GM18858 (cell line): ENCODE measurements around the gene ADAMTS9.

Experiments used
- ATAC-seq: cut with Tn5 transposase; IDR thresholded peaks from one replicate; pipeline ENCODE4 v1.9.1; 2021; ENCODE audit not compliant: unreplicated experiment

ADAMTS9 gene

DNA sequence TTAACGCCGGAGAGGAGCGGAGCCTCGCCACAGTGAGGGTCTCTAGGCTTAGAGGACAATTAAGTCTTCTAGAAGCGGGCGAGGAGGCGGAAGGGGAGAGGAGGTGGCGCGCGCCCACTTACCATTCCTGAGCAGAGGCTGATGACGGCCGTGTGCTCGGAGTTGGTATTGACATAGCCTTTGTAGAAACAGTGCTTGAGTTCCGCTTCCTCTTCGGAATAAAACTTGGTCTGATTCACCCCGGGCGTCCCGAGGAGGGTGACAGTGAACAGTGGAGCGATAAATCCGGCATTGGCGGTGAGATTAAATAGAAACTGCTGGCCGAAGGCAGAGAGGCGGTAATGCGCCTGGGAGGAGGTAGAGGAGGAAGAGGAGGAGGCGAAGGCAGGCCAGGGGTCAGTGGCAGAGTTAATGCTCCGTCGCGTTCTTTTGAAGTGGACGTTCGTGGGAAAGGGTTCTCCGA is 1.3 kb downstream of the ADAMTS9 start:
- no peak for ATAC-seq

DNA sequence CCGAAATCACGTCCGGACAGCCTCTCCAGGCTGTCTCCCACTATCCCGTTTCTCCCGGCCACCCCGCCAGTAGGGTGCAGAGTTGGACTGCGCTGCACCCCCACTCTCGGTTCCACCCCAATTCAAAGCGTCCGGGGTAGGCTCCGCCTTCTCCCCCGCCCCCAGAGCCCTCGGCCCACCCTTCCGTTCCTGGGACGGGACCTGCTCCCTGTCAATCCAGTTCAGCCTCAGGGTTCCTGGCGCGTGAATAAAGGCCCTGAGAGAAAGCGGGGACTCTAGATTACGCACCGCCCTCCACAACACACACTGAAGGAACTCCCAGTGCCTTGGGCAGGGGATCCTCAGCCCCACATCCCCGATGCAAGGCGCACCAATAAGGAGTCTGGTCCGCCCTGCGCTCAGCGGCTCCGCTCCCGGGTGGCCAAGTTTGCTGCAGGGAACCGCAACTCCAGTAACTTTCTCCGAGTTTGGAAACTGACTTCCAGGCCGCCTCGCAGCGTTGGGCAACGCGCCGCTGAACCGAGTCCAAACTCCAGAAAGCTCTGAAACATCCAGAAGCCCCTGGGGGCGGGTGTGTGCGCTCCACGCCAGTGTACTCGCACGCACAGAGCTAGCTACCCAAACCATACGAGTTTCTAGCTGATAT is 1.9 kb downstream of the ADAMTS9 start:
- no peak for ATAC-seq

DNA sequence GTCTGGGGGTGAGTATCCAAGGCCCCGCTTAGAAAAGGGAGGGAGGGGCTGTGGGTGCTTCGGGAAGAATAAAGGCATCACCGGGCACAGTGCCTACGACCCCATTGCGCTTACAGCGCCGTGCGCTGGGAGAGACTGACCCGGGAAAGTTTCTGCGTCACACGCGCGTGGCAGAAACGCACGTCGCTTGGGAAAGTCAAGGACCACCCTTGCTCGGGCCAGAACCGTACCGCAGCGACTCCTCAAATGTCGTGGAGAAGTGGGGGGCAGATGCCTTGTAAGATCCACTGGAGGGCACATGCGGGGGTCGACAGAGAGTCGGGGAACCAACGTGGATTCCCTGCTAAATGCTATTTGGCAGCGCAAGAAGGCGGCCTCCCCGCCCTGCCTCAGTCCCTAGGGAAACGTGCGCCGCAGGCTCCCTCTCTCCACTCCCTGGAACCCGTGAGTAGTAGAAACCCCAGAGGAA is 2.4 kb downstream of the ADAMTS9 start:
- no peak for ATAC-seq

DNA sequence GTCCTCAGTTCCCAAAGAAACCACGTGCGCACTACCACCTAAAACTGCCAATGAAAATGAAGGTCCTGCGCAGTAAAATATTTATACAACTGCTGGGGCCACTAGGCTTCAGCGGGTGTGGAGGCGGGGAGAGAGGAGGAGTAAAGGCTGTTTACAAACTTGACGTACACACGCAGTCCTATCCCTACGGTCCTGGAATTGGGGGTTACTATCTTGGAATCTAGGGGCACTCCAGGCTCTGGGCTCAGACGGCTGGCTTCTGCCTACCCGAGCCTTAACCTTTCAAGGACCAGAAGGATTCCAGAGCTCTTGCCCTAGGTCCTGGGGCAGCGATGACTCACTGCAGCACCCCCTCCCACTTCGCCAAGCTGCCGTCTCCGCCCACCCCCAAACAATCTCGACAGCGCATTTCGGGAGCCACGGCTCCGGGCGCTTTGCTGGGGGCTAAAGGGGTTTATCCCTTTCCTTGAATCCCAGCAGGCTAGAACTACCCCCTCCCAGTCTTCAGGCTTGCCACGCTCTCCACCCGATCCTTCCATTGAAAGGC is 3.0 kb downstream of the ADAMTS9 start:
- ATAC-seq, result no peak

- ATAC-seq, result no peak
These were observed 6.0 kb downstream of the ADAMTS9 start for GRCh38 chr3:64681827-64682226.

GRCh38 chr3:64681015-64681414 is 6.8 kb downstream of the ADAMTS9 start:
- no peak for ATAC-seq

GRCh38 chr3:64680334-64680733 is 7.5 kb downstream of the ADAMTS9 start:
- no peak for ATAC-seq

GRCh38 chr3:64677961-64678716 is 9.7 kb downstream of the ADAMTS9 start:
- ATAC-seq, result no peak

DNA sequence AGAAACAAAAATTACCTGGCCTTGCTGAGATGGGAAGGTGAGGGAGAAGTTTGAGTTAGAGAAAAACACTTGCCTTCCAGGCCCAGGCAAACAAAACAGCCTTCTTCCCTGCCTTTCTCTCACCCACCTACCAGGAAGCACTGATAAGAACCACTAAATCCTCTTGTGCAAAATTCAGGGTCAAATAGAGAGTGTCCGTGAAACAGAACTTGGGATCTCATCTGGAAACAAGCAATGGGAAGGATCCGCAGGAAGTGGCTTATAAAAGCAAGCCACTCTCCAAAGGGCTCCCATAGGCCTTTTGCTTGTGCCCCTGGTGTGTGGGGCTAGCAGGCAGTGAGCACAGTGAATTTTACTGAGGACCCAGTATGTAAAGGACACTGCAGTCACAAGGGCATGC is 11.0 kb downstream of the ADAMTS9 start:
- no peak for ATAC-seq

DNA sequence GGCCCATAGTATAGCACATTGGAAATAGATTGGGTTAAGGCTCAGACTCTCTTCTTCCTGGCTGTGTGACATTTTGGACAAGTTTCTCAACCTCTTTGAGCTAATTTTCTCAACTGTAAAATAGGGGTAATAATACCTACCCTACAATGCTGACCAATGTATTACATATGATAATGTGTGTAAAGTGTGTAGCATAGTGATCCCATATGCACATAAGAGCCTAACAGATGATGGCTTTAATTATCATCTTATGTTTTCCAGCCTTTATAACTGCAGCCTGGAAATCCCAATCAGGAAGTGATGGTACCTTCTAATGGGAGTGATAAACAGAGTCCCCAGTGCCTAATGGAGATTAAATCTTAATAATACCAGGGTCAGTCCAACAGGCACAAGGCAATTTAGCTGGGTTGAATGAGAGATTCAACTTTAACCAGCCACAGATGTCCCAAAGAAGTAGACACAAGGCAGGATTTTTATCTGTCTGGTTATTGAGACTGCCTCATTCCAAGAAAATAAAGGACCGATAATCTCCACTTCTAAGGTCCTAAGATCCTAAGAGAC is 12.0 kb downstream of the ADAMTS9 start:
- ATAC-seq, result no peak

DNA sequence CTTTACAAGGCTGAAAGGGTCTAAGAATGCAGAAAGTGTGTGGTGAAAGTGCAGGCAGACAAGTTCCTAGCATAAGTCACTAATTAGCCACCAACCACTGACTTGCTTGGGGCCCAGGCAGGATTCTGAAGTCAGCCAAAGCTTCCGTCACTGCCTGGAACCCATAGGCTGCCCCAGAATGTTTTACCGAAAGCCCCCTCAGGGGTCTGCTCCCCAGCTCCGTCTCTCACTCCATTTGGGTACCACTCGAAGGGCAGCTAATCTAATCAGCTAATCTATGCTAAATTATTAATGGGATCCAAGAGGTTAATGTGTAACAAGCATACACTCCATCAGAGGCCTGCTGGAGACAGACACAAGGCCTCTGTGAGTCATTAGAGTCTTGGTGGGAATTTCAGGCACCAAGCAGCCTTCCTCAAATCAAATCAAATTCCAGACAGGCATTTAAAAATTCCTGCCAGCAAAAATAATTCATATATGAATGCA is 13.2 kb downstream of the ADAMTS9 start:
- ATAC-seq, result no peak

DNA sequence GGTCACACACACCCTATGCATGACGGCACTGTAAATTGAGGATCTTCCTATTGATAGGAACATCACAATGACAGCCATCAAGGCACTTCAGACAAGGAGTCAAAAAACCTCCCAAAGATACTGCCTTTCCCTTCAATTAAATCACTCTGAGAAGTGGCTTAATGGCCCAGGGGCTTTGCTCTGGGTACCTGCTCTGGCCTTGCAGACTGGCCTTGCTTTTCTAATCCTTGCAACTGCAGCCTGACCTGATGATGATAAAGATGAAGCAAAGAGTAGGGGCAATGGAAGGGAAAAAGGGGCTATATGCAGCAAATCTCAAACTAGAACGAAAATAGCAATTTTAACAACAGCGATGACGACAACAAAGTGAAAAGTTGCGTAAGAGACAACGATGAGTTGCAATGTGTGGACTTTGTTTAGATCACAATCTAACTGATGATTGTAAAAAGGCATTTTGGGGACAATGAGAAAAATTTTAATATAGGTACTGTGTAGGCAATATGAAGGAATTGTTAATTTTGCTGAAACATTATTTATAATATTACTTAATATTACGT is 14.6 kb downstream of the ADAMTS9 start:
- no peak for ATAC-seq

DNA sequence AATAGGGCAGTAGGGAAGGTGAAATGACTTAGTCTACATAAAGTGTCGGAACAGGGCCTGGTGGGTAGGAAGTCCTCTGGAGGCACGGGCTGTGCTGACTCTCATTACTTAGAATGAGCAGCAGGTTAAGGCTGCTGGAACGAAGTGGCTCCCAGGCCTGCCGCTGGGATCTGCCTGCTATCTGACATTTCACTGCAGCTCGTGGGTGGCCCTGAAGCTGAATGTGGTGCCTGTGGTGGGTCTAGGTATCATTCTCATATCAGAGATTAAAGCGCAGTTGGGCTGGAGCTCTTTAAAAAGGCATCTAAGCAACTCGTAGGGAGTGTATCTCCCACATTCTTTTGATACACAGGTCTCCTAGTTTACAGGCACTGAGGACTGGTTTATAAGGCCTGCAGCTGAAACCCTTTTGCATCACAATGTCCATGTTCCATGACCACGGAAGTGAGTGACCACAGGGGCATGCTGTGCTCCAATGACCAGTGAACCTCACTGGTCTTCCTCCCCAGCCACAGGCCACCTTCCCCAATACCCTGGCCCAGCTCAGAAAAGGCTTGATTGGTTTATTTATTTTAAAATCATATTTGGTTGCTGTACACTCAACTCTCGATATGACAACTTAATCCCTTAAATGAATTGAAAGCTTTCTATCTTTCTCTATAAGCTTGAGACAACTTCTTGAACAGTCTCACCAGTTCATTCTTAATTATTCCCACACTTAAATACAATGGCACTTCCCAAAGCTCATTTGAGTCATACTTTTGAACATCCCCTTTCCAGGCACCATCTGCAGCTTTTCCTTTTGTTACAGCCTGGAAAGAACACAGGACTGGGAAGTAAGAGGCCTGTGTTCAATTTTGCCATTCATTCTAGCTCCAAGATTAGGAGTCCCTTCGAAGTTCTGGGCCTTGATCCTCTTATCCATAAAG is 19.0 kb downstream of the ADAMTS9 start:
- no peak for ATAC-seq

DNA sequence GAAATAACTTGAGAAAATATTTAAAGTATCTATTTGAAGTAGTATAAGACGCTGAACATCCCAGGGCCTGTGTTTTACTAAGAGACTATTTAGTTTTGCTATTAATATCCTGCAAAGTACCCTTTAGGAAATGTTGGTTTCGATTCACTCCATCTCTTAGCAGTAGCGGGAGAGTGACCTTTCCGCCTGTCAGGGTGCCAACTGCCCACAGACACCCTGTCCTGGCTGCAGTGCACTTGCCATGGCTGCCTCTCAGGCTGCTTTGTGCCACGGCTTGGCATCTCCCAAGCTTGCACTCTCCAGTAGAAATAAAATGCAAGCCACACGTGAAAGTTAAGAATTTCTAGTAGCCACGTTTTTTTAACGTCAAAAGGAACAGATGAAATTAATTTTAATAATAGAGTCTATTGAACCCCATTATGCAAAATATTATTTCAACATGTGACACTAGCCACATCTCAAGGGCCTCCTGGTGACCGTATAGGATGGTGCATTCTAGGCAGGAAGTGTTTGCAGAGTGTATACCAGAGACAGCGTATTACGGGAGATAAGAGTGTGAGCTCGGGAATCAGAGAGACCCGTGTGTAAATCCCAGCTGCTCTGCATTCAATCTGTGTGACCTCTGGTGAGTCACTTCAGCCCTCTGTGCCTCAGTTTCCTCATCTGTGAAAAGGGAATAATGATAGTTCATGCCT is 19.8 kb downstream of the ADAMTS9 start:
- no peak for ATAC-seq

- ATAC-seq, result no peak
These were observed 20.7 kb downstream of the ADAMTS9 start for GRCh38 chr3:64667138-64667537.

DNA sequence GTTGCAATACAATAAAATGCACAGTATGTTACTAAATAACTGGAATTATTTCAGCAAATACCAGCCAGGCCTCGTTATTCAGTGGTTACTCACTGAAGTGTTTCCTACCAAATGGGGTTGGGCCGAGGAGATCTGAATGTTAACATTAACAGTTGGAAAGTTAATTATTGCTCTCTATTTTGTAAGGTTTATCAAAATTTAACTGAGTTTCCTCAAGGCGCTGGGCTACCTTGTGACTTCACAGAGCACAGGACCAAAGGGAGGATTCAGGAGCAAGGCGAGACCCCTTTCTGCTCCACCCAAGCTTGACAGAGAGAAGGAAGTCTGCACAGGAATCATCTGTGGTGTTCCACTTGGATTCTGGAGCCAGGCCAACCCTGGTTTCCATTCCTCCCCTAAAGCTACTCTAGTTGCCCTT is 21.6 kb downstream of the ADAMTS9 start:
- ATAC-seq, result no peak

DNA sequence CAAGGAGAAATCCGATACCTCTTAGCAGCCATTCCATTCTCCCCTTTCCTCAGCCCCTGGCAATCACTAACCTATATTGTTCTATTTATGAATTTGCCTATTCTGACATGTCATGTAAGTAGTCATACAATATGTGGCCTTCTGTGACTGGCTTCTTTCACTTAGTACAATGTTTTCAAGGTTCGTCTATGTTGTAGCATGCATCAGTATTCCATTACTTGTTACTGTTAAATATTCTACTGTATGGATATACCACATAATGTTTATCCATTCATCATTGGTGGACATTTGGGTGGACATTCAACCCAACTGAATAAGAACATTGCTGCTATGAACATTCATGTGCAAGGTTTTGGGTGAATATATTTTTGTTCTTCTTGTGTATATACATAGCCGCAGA is 23.4 kb downstream of the ADAMTS9 start:
- no peak for ATAC-seq

GRCh38 chr3:64659617-64659978 is 28.2 kb downstream of the ADAMTS9 start:
- ATAC-seq, result no peak

DNA sequence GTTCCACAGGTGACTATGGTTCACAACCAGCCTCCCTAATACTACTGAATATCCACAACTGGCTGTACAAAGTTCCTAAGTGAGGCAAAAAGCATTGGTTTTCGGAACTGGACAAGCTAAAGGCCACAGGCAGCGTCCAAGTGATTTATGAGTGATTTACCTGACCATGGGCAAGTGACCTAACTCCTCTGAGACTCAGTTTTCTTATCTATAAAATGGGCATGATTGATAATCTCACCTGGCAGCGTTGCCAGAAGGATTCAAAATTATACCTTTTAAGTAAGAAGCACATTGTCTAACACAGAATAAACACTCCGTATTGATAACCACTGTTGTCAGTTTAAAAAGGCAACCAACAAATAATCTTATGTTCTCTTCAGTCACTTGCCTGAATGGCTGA is 29.8 kb downstream of the ADAMTS9 start:
- ATAC-seq, result no peak

DNA sequence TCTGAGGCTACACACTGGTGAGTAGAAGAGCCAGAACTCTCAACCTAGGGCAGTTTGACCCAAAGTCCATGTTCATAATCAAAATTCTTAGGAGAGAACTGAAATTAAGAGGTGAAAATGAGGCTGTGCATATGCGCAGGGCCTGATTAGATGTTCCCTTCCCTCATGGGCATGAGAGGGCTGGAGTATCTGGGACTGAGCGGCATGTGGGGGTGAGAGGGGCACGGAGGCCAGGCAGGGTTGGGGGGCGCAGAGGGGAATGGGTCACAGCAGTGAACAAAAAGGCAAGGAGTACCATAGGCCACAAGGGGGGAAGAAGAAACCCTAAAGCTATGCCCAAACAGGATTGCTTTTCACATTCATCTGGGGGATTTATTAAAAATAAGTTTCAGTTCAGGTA is 31.3 kb downstream of the ADAMTS9 start:
- ATAC-seq, result no peak
